ENCODE results near the gene BCL2L12.
"Not testable (repeated sequence)": the region's sequence is repeated elsewhere in the genome, so short reads cannot be mapped to it uniquely, and the experiment has no call there.

The BCL2L12 gene

GRCh38 chr19:49665351-49666119 lies at the start of gene BCL2L12, which contains the start of gene IRF3:
Gene BCL2L12, plus strand, starts transcription at chr19:49665933. Its CDS starts 760 bp downstream, at chr19:49666693.
Gene IRF3, minus strand, starts transcription at chr19:49665857. Its CDS starts 1,019 bp downstream, at chr19:49664838.
- FAIRE-seq, result no peak
- peak; percentile 96 for DNase-seq (ENCODE audit: low spot score)

DNA sequence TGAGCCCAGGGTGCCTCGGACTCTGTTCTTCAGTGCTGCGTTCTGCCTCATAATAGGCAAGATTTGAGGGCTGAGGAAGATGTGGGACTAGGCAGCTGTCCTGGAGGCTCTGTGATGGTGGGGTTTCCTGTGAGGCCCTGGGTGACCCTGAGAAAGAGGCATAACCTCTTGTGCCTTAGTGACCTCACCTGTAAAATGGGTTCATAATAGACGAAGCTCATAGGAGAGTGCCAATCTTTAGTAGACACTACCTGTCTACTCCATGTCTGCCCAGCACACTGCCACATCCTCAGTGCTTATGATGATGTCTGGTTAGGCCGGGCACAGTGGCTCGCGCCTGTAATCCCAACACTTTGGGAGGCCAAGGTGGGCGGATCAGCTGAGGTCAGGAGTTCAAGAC lies 49.2 kb upstream of the BCL2L12 start:
- no peak for FAIRE-seq
- no peak for DNase-seq (ENCODE audit: low spot score)

GRCh38 chr19:49616945-49617344 lies 48.8 kb upstream of the BCL2L12 start:
- no peak for FAIRE-seq
- no peak for DNase-seq (ENCODE audit: low spot score)

- not testable (repeated sequence) for FAIRE-seq; DNase-seq (ENCODE audit: low spot score)
Observed at GRCh38 chr19:49617860-49618259, 47.9 kb upstream of the BCL2L12 start.

- FAIRE-seq (no peak), DNase-seq (ENCODE audit: low spot score) (no peak)
Observed at GRCh38 chr19:49624967-49625910, 40.5 kb upstream of the BCL2L12 start.

DNA sequence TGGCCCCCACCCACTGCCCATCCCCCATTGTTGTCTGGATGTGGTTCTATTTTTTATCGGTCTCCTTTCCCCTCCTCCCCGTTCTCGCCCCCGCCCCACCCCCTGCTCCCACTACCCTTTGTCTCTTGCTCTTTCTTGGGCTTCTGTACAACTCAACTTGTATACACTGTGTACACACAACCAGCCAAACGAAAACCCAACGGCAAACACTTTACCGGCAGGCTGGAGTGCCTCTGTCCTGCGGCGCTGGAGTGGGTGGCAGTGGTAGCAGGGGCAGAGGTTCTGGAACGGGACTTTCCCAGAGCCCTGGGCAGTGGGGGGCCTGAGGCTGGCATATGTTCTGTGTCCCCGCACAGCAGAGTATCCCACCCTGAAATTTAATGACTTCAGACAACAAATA lies 39.5 kb upstream of the BCL2L12 start:
- FAIRE-seq (no peak), DNase-seq (ENCODE audit: low spot score) (no peak)

GRCh38 chr19:49629659-49630058 lies 36.1 kb upstream of the BCL2L12 start:
- DNase-seq (ENCODE audit: low spot score), result no peak
- no peak for FAIRE-seq

GRCh38 chr19:49631014-49631588 lies 34.6 kb upstream of the BCL2L12 start:
- no peak for DNase-seq (ENCODE audit: low spot score)
- no peak for FAIRE-seq

DNA sequence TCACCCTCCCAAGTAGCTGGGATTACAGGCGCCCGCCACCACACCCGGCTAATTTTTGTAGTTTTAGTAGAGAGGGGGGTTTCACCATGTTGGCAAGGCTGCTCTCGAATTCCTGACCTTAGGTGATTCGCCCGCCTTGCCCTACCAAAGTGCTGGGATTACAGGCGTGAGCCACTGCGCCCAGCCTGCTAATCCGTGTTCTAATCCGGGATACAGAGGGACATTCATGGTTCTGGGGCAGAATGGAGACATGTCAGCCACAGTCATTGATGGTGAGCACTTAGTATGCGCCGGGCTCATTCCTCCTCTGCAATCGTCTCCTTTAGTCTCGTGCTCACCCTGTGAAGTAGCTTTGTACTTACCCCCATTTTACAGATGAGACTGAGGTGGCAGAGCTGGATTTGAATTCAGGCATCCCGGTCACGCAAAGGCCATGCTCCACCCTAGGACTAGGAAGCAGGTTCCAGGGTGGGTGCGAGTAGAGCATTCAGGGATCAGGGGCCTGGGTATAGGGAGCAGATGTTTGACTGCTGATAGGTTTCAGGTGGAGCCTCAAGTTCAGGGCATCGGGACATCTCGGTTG lies 34.0 kb upstream of the BCL2L12 start:
- FAIRE-seq (no peak), DNase-seq (ENCODE audit: low spot score) (no peak)

DNA sequence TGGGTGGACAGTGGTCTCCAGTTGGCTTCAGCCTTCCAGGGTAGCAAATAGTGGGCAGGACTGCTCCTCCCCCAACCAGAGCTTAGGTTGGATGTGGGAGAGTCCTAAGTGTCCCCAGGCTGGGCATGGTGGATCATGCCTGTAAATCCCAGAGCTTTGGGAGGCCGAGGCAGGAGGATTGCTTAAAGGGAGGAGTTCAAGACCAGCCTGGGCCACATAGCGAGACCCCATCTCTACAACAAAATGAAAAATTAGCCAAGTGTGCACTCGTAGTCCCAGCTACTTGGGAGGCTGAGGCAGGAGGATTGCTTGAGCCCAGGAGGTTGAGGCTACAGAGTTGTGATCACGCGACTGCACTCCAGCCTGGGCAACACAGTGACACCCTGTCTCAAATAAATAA lies 33.2 kb upstream of the BCL2L12 start:
- FAIRE-seq (no peak), DNase-seq (ENCODE audit: low spot score) (no peak)

DNA sequence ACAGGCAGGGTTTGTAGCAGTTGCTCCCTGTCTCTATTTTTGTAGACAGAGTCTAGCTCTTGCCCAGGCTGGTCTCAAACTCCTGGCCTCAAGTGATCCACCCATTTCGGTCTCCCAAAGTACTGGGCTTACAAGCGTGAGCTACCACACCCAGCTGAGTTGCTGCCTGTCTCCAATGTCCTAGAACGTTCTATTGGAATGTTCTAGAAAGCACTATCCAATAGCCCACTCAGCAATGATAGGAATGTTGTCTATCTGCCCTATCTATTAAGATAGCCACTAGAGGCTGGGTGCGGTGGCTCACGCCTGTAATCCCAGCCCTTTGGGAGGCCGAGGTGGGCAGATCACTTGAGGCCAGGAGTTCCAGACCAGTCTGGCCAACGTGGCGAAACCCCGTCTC lies 32.5 kb upstream of the BCL2L12 start:
- not testable (repeated sequence) for DNase-seq (ENCODE audit: low spot score); FAIRE-seq

DNA sequence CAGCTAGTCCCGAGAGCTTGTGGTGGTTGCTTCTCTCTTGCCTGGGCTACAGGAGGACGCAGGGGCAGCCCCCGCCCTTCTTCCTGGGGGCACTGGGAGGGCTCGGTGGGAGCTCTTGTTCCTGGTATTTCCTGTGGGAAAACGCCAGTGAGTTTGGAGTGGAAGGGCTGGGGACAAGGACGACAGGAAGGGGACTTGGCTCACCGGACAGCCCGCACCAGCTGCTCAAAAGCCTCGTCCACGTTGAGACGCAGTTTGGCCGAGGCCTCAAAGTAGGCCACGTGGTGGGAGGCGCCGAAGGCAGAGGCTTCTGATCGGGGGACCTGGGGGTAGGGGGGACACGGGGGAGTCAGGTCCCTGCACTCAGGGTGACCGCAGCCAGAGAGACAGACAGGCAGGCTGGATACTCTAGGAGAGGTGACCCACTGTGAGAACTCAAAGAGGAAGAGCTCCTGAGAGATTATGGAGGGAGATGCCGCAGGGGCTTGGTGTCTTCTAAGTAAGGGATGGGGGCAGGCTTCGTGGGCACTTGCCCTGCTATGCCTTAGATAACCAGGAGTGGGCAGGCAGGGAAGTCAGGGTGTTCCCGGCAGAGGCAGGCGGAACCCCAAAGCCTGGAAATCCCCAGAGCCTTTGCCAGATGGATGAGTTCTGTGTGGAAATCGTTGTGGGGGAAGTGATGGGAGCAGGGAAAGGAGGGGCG lies 30.1 kb upstream of the BCL2L12 start:
- DNase-seq (ENCODE audit: low spot score) (no peak), FAIRE-seq (no peak)

GRCh38 chr19:49636233-49636932 lies 29.4 kb upstream of the BCL2L12 start:
- DNase-seq (ENCODE audit: low spot score) (no peak), FAIRE-seq (no peak)

DNA sequence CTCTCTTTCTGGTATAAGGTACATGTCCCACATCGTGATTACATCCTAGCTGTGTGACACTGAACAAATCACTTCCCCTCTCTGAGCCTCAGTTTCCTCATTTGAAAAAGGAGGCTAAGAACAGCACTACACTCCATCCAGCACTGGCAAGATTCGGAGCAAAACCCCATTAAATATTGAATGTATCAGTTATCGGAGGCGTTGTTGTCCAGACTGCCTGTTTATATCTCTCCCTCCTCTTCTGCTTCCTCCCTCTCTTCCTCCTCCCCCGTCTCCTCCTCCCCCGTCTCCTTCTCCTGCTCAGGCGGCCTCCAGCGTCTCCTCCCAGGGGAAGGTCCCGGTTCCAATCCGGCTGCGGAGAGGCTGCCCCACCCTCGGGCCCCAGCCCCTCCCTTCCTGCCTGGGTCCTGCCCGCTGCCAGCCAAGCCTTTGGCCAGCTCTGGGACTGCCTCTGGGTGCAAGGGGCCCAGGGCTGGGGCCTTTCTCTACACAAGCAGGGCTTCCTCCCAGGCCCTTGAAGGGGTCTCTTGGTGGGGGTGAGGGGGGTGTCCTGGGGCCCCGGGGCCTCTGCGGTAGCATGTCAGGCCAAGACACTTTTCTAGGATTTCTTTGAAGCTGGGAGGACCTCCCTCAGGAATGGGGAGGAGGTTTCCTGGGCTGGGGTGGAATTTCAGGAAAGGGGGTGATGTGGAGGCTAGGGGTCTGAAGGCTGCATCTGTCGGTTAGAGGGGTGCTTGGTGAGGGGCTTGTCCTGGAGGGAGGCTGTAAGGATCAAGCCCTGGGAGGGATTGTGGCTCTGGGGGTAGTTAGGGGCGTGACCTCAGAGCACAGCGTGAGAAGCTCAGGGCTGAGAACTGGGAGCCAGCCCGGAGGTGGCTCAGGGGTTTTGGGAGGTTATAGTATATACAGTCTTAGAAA lies 27.7 kb upstream of the BCL2L12 start:
- DNase-seq (ENCODE audit: low spot score), result peak; percentile 89
- peak; percentile 58 for FAIRE-seq

- FAIRE-seq (no peak), DNase-seq (ENCODE audit: low spot score) (peak; percentile 21)
Observed at GRCh38 chr19:49639401-49640112, 26.2 kb upstream of the BCL2L12 start.

DNA sequence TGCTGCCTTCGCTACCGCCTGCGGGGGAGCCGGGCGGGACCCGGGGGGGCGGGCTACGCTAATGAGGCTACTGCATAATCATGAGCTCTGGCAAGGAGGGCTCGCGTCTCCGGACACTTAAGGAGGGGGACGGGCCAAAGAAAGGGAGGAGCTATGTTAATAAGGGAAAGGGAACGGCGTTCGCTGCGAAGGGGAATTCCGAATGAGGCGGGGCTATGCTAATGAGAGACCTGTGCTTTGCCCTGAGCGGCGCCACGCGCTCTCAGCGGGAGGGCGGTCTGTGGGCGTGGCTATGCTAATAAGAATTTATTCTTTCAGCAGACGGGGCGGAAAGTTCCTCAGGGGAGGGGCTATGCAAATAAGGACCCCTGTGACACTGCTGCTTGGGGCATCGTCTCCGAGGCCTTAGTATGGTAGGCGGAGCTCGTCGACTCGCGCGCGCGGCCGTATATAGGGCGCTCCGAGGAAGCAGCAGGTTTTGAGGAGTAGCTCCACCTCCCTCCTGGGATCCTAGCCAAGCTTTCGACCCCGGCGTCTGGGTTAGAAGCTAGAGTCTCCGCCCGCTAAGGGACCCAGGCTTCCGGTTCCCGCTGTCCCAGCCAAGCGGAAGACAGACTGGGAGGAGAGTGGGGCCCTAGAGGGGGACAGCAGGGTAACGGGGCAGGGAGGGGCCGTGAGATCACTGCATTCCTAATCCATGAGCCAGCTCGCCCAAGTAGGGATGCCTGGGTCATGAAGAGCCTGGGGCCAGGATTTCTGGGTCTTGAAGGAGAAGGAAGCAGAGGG lies 25.4 kb upstream of the BCL2L12 start, which contains the start of gene RRAS:
Gene RRAS, minus strand, starts transcription at position 31 of the 786 bp plus-strand sequence. CDS start 45 bp downstream, outside the sequence.
- FAIRE-seq, result peak; percentile 84
- peak; percentile 97 for DNase-seq (ENCODE audit: low spot score)

DNA sequence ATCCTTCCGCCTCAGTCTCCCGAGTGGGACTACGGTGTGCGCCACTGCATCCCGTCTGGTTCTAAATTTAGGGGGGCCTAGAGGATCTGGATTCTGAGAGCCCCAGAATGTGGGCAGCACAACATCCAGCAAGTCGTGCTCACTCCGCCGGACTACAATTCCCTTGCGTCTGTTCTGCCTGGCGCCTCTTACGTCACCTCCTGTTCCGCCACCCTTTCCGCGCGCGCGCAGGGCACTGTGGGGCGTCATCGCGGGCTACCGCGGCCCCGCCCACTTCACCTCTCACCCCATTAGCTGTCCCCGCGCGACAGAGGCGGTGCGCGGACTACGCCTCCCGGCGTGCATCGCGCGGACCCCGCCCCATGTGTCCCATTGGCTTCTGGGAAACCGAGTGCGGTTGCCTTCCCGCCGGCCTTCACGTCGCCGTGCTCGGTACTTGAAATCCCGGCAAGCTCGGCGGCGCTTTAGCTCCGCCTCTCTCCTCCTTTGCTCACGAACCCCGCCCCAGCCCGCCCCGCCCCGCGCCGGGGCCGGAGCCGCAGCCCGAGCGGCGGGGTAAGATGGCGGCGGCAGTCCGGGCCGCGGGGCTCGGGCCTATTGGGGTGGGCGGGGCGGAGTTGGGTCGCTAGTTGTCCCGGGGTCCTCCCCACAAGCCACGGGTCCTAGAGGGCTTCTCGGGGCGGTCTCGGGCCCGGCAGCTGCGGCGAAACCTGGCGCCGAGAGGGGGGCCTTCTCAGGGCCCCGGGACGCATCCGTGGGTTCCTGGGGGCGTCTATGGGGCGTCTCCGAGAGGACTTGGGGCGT lies 23.8 kb upstream of the BCL2L12 start, which contains the start of gene SCAF1:
Gene SCAF1, plus strand, starts transcription at position 522 of the 804 bp plus-strand sequence. CDS start 2,818 bp downstream, outside the sequence.
- DNase-seq (ENCODE audit: low spot score), result peak; percentile 95
- peak; percentile 97 for FAIRE-seq

Data from urothelium cell line (cell line).